ENCODE results near the gene CD99. TPM values are rescaled to one million over a fixed set of nuclear protein-coding genes. Genes with fewer than 3 reads are reported as not detected.

CD99 gene
- total and polyA plus RNA-seq, 2 of the 13 experiments (the other 11 are each of a cell fraction or from before 2014, with no cell fraction given): 78.8 to 111 TPM

DNA sequence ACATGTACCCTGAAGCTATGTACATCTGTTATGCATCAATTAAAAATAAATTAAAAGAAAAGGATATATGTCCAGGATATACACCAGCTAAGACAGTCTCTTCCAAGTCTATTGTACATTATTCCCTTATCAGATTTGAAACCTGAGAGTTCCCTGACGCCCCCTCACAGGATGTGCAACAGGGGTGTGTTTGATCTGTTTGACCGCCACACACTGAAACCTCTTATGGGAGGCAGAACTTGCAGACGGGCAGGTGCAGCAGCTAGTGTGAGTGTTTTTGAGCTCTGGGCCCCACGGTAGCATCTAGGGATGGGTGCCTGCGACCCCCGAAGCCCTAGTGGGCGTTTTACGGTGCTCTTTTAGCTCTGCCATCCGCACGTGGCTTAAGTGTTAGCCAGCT lies 65.5 kb downstream of the CD99 start:
- Histone ChIP-seq H3K27ac (ENCODE audit: extremely low read length, insufficient read depth, low read length) (no peak overlapping the region), H4K20me1 (ENCODE audit: insufficient read depth, low read length) (no peaks in the 10 kb centered on the region), H3K27me3 (ENCODE audit: control insufficient read depth in 1 of 2, insufficient read depth in 2 of 2, low read length in 2 of 2) (no peaks in the 10 kb centered on the region), H3K9ac (ENCODE audit: insufficient read depth, low read depth, low read length) (no peak overlapping the region), H3K79me2 (ENCODE audit: insufficient read depth, low read length) (no peaks in the 10 kb centered on the region), H3K4me1 (ENCODE audit: insufficient read depth, low read length) (peaks cover 9% of the 10 kb centered on the region), H3K9me3 (ENCODE audit: low read length) (no peaks in the 10 kb centered on the region), H2AFZ (ENCODE audit: low read length) (no peak overlapping the region), H3K4me3 (replicated peaks in 1 of 3; ENCODE audit: insufficient read depth in 1 of 3, low read depth in 2 of 3, low read length in 3 of 3) (no peak overlapping the region), H3K4me2 (ENCODE audit: low read depth, low read length) (peak overlapping the region; percentile 40; the same call in 1 of the 2 replicates), H3K36me3 (replicated peaks in 1 of 2; ENCODE audit: control insufficient read depth in 1 of 2, insufficient read depth in 2 of 2, low read length in 2 of 2) (no peaks in the 10 kb centered on the region)
- TF ChIP-seq SMARCC2 (IDR thresholded peaks at IDR 0.05): no peak
- TF ChIP-seq, protein P1, sequence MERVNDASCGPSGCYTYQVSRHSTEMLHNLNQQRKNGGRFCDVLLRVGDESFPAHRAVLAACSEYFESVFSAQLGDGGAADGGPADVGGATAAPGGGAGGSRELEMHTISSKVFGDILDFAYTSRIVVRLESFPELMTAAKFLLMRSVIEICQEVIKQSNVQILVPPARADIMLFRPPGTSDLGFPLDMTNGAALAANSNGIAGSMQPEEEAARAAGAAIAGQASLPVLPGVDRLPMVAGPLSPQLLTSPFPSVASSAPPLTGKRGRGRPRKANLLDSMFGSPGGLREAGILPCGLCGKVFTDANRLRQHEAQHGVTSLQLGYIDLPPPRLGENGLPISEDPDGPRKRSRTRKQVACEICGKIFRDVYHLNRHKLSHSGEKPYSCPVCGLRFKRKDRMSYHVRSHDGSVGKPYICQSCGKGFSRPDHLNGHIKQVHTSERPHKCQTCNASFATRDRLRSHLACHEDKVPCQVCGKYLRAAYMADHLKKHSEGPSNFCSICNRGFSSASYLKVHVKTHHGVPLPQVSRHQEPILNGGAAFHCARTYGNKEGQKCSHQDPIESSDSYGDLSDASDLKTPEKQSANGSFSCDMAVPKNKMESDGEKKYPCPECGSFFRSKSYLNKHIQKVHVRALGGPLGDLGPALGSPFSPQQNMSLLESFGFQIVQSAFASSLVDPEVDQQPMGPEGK (CRISPR knock-in tag; IDR thresholded peaks at IDR 0.05): peak; percentile 71
- peak; percentile 66; the same call in 1 of the 2 replicates for TF ChIP-seq SIX1 (CRISPR knock-in tag; IDR thresholded peaks at IDR 0.05; ENCODE audit: borderline replicate concordance)
- TF ChIP-seq SOX13 (IDR thresholded peaks at IDR 0.05): no peak
- TF ChIP-seq SOX13 (CRISPR knock-in tag; conservative IDR thresholded peaks at IDR 0.05 in 1 of 2, IDR thresholded peaks at IDR 0.05 in 1 of 2): peak in 1 of 2 experiments; percentile 31; a peak in 1 of 4 replicates
- no peak for TF ChIP-seq TBX3 (IDR thresholded peaks at IDR 0.05; ENCODE audit: borderline replicate concordance)
- TF ChIP-seq ZNF292 (CRISPR knock-in tag; IDR thresholded peaks at IDR 0.05; ENCODE audit: borderline replicate concordance, low read depth): 0 out of 2 replicates have a peak, but pooled peaks have one; percentile 16
- TF ChIP-seq SIX4 (CRISPR knock-in tag; IDR thresholded peaks at IDR 0.05): peak; percentile 93
- in situ Hi-C loops (cut with HindIII; ENCODE audit: extremely low pct_ligation_motif_present, low pct_unique_long_range_greater_than_20kb) (no loop called here), intact Hi-C loops (cut with micrococcal nuclease; ENCODE audit: unreplicated experiment) (no loop called here)
- FAIRE-seq (no peak), ATAC-seq (peak; percentile 51), DNase-seq (ENCODE audit: low spot score) (peak; percentile 36)
- BruUV-seq (replicated peaks): no TSS peak
- under 1% methylated on average over 10 of the region's 10 CpGs for WGBS (ENCODE audit: low lambda C conversion rate)
- ChIA-PET CTCF (ENCODE audit: low intra/inter-chr PET ratio, low total read pairs) (no interaction called here), POLR2A (no interaction called here)

All from HepG2 (cell line).